HG02981 (cell line): ENCODE data around the gene SLC7A5.
"Not testable (repeated sequence)": the region's sequence is repeated elsewhere in the genome, so short reads cannot be mapped to it uniquely, and the experiment has no call there.

ENCODE experiments used
- ATAC-seq: cut with Tn5 transposase; IDR thresholded peaks from one replicate; pipeline ENCODE4 v1.9.1; 2021; ENCODE audit warnings: mild to moderate bottlenecking, moderate library complexity; ENCODE audit not compliant: unreplicated experiment

Gene SLC7A5

DNA sequence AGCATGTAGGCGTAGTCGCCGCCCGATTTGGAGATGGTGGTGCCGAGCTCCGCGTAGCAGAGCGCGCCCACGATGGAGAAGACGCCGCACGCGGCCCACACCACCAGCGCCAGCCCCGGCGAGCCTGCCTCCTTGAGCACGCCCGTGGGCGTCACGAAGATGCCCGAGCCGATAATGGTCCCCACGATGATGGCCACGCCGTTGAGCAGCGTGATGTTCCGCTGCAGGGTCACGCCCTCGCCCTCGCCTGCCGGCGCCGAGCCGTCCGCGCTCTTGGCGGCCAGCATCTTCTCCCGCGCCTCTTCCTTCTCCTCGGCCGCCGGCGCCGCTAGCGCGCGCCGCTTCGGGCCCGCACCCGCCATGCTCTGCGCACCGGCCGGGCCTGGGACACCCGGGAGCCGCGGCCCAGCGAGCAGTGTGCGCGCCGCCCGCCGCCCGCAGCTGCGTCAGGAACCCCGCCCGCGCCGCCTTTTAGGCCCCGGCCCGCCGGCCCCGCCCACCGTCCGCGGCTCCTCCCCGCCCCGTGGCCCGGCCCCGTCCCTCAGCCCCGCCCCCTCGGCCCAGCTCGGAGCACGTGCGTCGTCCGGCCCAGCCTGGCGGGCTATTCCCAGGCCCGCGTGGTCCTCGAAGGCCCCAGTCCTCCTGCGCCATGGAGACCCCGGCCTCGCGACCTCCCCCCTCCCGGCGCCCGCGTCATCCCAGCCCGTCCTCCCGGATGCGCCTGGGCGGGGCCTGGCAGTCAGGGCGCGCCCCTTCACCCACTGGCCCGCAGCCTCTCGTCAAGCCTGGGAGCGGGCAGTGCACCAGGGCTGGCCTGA, at the start of gene SLC7A5:
SLC7A5 (minus strand) TSS at position 447 of the 818 bp plus-strand sequence; CDS start at position 362, 85 bp downstream.
- peak; percentile 60 for ATAC-seq

DNA sequence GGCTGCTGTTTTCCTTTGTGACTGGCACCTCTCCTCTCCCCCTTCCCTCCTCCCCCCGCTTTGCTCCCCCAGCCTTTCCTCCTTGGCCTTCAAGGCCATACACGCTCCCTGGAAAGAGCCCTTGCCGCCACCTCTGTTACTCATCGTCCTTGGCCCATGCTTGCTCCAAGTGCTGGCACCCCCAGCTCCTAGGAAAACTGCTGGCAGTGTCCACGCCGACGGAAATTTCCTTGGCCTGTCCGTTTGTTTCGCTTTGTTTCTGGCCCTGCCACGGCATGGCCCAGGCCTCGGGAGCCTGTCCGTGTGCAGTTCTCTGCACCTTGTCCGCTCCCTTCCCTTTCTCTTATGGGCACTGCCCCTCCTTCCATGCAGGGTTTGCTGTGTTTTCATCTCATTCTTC, 49.0 kb upstream of the SLC7A5 start:
- no peak for ATAC-seq

DNA sequence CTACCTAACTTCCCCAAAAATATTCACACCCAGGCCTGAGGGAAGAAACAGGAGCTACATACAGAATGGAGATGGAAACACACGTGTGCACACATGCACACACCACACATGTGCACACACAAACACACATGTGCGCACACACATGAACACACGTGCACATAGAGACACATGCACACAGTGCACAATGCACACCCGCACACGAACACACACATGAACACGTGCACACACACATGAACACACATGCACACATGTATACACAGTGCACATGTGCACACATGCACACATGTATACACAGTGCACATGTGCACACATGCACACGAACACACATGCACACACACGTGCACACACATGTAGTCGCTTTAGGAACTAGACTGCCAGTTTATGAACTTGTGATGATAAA, 48.2 kb upstream of the SLC7A5 start:
- no peak for ATAC-seq

DNA sequence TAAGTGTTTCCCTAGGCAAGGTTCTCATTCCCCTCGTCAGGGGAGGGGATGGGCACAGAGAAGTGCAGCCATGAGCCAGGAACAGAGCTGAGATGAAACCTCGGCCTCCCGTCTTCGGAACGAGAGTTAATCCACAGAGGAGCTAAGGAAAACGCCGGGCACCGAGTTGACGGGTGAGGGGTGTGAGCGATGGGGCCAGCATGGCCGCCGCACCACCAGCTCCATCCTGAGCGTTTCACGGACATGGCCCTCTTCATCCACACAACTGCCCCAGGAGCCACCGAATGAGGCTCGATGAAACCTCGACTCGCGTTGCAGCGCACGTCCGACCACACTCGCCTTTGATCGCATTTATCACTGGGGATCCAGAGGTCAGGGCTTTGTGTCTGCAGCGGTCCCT, 45.5 kb upstream of the SLC7A5 start:
- no peak for ATAC-seq

DNA sequence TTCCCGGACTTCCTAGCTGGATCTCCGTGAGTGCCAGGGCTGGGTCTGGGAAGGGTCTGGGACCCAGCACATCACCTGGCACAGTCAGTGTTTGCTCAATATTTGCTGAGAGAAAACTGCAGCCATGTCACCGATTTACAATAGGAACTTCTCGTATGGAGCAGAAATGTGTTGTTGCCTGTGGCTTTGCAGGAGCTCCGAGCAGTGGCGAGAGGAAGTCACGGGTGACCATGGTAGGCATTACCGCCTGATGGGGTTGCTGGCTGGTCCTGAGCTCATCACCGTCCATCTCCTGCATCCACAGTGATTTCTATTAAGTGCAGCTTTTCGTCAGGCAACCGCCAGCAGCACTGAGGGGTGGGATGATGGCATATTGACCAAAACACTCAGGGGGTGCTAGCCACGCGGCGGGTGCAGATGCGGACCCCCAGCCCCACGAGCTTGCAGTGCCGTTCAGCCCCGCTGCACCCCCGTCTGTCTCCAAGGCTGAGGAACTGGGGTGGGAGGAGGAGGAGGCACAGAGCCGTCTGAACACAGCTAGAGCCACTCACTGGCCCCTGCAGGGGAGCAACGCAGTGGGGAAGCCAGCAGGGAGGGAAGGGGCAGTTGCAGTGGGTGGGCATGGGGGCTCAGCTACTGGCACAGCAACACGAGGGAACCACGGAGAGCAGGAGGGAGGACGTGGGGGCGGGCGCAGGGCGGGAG, 44.9 kb upstream of the SLC7A5 start:
- ATAC-seq = not testable (repeated sequence)

DNA sequence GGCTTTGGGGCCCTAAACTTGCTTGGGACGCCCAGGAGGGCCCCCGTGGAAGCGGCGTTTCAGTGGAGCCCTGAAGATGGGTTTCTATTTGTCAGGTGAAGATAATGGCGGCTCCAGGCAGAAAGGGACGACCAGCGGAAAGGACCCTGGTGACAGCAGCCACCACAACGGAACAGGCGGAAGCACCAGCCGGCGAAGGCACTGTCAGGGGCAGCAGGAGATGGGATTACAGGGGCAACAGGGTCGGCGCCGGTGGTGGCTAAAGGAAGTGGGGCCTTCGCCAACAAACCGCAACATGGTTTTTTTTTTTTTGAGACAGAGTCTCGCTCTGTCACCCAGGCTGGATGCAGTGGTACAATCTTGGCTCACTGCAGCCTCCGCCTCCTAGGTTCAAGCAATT, 43.4 kb upstream of the SLC7A5 start:
- not testable (repeated sequence) for ATAC-seq

DNA sequence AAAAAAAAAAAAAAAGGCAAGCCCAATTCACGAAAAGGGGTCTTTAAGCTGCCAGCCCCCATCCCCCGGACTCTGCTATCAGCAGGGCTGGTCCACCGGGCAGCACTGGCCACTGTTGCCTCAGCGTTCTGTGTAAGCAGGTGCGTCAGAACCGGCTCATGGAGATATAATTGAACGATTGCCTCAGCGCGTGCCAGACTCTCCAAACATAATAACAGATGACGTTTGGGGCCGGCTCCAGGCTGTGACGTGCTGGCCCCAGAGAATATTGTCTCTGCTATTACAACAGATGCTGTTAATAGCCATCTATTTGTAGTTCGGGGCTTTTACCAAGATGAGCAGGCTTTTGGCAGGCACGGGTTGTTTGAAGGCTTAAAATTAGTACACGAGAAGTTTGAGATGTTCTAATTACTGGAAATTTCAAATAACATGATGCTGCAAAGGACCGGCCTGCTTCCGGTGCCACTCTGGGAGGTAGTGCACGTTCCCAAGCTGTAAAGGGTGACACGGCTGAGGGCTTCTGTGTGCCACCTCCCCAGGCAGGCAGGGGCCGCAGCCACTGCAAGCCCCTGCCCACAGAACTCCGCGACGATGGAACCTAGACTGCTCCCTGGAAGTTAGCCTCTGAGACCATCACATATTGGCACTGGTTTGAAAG, 41.9 kb upstream of the SLC7A5 start:
- ATAC-seq = not testable (repeated sequence)

DNA sequence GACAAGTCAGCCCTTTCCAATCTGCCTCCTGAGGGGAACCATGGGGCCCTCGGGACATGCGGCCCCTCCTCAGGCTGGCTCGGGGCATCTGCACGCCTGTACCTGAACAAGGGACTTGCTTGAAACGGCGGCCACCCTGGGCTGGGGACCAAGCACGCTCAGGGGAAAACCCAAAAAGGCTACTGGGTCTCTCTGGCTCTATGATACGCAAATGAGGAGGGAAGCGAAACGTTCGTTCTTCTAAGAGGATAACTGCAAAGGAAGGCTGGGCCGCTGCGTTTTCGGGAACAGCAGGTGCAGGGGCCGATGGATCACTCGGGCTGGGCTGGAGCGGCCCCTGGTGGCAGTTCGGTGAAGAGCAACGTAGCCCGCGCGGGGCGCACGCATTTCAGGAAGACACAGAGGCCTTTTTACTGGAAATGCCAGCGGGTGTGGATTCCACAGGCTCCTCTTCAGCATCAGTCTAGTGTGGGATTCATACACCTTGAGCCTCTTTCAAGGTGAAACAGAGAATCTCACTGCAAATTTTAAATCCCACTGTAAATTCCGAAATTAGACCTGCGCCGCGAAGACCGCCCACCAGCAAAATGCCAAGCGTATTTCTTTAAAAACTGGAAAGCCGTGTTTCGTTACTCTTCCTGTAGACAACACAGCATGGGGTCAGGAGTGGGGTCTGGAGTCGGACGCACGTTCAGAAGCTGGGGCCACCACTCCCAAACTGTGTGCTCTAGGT, 40.1 kb upstream of the SLC7A5 start:
- ATAC-seq = peak; percentile 78

DNA sequence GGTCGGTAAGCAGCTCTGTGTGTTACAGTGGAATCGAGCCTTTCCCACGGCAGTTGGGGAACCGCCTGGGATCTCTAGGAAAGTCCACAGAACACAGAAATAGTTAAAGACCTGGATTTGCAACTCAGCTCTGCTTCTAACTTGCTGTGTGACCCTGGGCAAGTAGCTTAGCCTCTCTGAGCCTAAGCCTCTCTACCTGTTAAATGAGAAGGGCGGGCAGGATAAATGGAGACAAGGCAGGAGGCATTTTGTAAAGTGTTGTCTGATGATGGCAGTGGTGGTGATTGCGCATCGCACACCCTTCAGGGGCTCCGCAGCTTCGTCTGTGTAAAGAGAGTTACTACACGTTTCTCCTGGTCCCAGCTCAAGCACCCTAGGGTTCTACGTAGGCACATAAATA, 38.8 kb upstream of the SLC7A5 start:
- ATAC-seq = not testable (repeated sequence)

DNA sequence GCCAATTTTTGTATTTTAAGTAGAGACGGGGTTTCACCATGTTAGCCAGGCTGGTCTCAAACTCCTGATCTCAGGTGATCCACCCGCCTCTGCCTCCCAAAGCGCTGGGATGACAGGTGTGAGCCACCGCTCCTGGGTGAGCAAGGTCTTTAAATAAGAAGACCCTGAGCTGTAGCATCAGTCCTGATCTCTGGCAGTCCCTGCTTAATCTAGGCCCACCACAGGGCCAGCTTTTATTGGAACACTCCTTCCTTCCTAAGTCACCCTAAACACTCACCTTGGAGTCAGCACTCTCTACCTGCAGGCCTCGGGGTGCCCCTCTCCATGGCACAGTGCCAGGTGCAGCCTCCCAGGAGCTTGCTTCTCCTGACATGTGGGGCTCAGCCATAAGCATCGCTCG, 36.2 kb upstream of the SLC7A5 start:
- ATAC-seq = not testable (repeated sequence)

DNA sequence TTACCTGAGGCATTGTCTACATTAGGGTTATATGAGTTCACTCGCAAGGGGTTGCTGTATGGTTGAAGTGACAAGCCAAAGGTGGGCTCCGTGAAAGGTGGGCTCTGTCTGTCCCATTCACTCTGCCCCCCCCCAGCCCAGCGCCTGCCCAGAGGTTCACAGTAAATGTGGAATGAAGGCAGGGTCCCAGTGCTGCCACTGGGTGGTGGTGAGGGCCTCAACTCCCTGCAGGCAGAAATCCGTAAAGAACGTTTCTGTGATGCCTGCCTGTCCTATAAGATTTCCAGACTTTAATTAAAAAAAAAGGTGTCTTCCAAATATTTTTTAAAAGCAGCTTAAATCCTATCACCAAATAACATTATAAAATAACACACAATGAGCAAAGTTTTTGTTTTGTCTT, 35.7 kb upstream of the SLC7A5 start:
- not testable (repeated sequence) for ATAC-seq

DNA sequence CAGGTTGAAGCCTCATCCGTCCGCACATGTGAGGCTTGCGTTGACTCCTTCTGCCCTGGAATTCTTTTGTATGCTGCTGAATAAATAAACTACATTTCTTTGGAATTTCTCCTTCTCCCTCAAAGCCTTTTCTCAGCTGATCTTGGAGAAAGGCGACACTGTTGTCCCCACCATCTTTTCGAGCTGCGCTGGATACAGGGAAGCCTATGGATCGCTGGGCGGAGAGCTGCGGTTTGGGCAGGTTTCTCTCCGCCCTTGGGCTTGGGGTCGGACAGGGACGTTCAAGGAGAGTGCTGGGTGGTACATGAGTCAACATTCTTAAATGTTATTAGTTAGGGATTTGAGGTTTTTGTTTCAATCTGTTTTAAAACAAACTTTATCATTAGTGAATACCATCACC, 31.2 kb upstream of the SLC7A5 start:
- ATAC-seq = not testable (repeated sequence)

DNA sequence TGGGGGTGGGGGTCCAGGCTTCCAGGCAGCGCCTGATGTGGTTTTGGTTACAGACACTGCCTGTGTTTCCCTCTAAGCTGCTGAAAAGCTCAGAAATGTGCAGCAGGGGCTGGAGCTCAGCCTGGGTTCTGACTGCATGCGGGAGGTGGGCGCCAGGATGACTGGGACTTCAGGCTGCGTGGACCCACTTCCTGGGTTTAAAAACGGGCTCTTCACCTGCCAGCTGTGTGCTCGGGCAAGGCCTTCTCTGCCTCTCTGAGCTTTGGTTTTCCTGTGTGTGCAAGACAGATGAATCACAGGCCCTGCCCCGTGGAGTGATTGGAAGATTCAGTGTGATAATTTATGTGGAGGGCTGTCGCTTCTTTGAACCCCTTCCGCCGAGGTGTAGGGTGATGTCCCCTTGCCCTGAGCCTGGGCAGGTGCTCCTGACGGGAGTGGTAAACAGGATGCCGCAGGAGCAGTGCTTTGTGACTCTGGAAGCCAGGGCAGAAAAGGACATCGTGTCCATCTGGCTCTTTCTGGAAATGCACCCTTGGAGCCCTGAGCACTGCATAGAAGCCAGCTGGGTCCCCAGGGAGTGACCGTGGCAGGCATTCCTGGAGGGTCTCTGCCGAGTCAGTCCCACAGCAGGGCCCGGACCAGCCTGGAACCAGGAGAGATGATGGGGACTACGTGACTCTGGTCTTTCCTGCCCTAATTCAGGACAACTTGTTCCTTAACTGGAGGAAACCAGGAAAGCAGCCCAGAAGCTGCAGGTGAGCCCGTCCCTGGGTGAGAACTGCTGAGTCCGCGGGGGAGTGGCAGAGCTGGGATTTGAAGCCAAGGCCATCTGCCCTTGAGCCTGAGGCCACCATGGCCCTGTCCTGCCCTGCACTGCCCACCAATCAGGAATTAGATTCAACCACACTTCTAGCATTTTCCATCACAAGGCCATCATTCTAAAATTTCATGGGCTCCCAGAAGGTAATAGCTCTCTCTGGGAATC, 28.5 kb upstream of the SLC7A5 start:
- ATAC-seq = no peak

DNA sequence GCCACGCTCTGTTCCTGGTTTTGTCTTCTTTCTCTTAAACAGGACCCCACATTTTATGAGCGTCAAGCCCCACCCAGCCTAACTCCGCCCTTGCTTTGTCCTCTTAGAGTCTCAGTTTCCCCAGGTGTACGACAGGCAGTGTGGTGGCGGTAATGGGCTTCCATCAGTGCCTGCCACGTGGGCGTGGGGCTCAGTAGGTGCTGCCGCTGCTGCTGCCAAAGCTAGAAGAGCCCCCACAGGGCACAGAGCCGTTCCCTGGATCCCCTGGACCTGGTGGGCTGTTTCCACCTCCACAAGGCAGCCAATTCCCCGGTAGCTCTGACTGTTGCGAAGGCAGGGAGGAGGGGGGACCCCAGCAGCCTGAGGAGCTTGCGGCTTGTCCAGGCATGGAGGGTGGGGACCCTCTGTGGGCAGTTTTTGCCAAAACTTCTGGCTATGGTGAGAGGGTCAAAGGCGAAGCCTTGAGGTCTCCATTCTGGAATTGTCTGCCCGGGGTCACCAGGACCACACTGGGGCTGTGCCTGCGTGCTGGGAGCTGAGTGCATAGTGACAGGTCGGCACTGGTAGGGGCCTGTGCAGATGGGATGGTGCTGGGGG, 27.7 kb upstream of the SLC7A5 start:
- not testable (repeated sequence) for ATAC-seq

DNA sequence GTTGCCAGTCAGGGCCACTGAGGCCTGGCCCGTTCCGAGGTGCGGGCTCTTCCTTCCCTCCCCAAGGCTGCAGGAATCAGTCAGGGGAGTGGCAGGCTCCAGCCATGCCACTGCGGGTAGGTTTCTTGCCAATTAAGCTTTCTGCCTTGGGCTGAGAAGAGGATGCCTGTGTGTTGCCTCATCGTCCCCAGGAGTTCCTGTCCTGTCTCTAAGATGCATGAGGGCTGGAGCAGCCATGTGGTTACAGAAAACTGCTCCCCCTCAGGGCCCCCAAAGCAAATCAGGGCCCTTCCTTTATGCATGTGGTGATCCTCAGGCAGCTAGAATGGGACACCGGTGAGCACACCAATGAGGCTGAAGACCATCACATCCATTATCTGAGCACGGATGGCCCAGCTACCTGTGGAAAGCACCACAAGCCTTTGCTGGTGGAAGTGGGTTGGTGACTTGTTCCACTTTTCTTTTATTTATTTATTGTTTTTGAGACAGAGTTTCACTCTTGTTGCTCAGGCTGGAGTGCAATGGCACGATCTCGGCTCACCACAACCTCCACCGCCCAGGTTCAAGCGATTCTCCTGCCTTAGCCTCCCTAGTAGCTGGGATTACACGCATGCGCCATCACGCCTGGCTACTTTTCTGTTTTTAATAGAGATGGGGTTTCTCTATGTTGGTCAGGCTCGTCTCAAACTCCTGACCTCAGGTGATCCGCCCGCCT, 27.0 kb upstream of the SLC7A5 start:
- ATAC-seq = not testable (repeated sequence)

DNA sequence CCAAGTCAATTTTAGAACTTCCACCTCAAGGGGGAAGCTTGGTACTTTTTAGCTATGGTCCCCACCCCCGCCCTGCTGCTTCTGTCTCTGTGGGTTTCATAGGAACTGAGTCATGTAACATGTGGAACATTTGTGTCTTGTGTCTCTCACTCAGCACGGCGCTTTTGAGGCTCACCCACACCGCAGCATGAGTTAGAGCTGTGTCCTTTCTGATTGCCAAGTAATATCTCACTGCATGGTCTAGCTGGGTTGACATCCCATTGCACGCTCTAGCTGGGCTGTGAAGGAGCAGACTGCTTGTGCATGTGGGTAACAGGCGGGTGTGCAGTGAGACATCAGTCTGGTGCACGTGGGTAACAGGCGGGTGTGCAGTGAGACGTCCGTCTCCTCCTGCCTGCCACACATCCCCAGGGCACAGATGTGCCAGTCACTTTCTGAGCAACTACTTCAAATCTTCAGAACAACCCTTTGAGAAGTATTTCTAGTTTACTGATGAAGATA, 26.4 kb upstream of the SLC7A5 start:
- ATAC-seq = peak; percentile 64

DNA sequence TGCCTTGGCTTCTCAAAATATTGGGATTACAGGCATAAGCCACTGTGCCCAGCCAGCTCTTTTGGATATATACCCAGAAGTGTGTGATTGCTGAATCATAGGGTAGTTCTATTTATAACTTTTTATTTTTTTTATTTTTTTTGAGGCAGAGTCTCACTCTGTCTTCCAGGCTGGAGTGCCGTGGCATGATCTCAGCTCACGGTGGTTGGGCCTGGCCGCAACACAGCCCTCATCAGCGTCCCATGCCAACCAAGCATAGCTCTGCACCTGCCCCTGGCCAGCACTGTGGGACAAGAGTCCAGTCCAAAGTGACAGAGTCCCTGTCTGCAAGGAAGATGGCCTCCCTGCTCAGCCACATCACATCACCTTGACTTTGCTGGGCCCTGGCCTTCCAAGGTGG, 24.7 kb upstream of the SLC7A5 start:
- not testable (repeated sequence) for ATAC-seq

DNA sequence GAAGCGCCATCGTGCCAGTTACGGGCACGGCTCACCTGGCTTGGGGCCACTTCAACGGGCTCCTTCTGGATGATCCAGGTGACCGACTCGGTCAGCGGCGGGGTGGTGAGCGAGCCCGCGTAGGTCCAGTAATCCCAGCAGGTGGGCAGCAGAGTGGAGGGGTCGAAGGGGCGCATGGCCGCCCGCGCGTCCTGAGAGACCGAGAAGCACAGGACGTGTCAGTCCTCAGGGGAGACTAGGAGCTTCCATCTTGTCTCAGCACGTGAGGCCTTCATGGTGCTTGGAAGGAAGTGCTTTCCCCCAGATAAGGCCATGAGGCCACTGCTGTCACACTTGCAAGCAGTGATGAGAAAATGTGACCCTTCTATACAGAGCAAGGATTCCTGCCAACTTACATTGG, 22.5 kb upstream of the SLC7A5 start:
- no peak for ATAC-seq

DNA sequence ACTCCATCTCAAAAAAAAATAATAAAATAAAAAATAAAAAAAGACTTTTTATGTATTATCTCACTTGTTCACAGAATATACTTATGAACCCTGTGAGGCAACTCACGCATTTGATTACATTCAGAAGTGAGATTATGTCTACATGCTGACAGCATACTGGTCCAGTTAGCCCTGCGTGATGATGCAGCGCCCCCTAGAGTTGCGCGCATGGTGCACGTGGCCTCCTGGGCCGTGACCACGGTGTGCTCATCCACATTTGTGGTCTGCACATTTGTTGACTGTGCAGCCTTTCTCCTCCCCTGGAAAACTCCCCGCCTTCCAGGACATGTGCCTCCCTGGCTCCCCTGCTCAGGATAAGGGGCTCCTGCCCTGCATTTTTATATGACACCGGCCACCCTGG, 20.5 kb upstream of the SLC7A5 start:
- not testable (repeated sequence) for ATAC-seq
